ENCODE results near the gene IDH3A.

GRCh38 chr15:78213425-78213750 is 64.2 kb downstream of the IDH3A start:
- TF ChIP-seq CTCF (IDR thresholded peaks at IDR 0.05) = no peak
- TF ChIP-seq ZFX (IDR thresholded peaks at IDR 0.05; ENCODE audit: borderline replicate concordance) = no peak
